Measurements from ENCODE around the gene AKAP14.

DNA sequence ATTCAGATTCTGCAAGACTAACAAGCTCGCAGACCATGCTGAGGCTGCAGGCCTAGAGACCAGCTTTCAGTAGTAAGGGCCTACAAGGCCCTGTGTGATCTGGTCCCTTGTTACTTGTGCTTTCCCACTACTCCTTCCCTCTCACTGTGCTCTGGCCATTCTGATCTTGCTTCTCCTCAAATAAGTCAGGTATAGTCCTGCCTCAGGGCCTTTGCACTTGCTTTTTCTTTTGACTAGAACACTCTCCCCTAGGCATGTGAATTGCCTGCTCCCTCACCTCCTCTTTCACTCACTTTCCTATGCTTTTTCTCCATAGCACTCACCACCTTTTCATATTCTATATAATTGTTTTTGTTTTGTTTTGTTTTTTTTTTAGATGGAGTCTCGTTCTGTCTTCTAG is 22.2 kb downstream of the AKAP14 start:
- TF ChIP-seq, protein P1, sequence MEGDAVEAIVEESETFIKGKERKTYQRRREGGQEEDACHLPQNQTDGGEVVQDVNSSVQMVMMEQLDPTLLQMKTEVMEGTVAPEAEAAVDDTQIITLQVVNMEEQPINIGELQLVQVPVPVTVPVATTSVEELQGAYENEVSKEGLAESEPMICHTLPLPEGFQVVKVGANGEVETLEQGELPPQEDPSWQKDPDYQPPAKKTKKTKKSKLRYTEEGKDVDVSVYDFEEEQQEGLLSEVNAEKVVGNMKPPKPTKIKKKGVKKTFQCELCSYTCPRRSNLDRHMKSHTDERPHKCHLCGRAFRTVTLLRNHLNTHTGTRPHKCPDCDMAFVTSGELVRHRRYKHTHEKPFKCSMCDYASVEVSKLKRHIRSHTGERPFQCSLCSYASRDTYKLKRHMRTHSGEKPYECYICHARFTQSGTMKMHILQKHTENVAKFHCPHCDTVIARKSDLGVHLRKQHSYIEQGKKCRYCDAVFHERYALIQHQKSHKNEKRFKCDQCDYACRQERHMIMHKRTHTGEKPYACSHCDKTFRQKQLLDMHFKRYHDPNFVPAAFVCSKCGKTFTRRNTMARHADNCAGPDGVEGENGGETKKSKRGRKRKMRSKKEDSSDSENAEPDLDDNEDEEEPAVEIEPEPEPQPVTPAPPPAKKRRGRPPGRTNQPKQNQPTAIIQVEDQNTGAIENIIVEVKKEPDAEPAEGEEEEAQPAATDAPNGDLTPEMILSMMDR (IDR thresholded peaks at IDR 0.05): no peak
- TF ChIP-seq POLR2A (IDR thresholded peaks at IDR 0.05) (no peak), POLR2AphosphoS5 (IDR thresholded peaks at IDR 0.05) (no peak)
